ENCODE measurements around the gene RBPJ. TPM values are rescaled to one million over a fixed set of nuclear protein-coding genes. Genes with fewer than 3 reads are reported as not detected.

The RBPJ gene
- total RNA-seq, 4 donors from 2014 or later: 67.1 to 80.2 (median 76.5) TPM

DNA sequence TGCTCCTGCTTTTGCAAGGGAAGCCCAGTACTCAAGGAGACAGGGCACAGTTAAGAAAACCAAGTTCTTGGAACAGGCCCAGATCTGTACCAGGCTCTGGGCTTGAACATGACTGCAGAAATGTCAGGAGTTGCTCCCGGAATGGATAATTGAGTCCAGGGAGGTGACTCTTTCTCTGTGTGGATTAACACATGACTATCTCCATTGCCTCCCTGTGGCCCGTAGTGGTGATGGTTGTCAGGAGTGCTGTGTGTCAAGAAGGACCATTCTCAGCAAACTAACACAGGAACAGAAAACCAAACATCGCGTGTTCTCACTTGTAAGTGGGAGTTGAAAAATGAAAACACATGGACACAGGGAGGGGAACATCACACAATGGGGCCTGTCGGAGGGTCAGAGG lies 129.6 kb downstream of the RBPJ start:
- 52 to 71% methylated on average over 5 of the region's 5 CpGs for WGBS, 2 donors
- peaks cover 0 to 12% (median 0%) of the 10 kb centered on the region in 4 donors for H3K9me3 ChIP-seq
- no peak overlapping the region for H3K27ac ChIP-seq
- TF ChIP-seq POLR2A (IDR thresholded peaks at IDR 0.05) (no peak), EP300 (IDR thresholded peaks at IDR 0.05) (no peak)
- TF ChIP-seq, protein P1, sequence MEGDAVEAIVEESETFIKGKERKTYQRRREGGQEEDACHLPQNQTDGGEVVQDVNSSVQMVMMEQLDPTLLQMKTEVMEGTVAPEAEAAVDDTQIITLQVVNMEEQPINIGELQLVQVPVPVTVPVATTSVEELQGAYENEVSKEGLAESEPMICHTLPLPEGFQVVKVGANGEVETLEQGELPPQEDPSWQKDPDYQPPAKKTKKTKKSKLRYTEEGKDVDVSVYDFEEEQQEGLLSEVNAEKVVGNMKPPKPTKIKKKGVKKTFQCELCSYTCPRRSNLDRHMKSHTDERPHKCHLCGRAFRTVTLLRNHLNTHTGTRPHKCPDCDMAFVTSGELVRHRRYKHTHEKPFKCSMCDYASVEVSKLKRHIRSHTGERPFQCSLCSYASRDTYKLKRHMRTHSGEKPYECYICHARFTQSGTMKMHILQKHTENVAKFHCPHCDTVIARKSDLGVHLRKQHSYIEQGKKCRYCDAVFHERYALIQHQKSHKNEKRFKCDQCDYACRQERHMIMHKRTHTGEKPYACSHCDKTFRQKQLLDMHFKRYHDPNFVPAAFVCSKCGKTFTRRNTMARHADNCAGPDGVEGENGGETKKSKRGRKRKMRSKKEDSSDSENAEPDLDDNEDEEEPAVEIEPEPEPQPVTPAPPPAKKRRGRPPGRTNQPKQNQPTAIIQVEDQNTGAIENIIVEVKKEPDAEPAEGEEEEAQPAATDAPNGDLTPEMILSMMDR (IDR thresholded peaks at IDR 0.05): no peak
- no peaks in the 10 kb centered on the region for H3K27me3 ChIP-seq
- no peaks in the 10 kb centered on the region for H3K4me1 ChIP-seq
- H3K36me3 ChIP-seq: no peaks in the 10 kb centered on the region
- no peak for DNase-seq (ENCODE audit: low spot score in 2 of 2)
- no peak overlapping the region for H3K4me3 ChIP-seq

DNA sequence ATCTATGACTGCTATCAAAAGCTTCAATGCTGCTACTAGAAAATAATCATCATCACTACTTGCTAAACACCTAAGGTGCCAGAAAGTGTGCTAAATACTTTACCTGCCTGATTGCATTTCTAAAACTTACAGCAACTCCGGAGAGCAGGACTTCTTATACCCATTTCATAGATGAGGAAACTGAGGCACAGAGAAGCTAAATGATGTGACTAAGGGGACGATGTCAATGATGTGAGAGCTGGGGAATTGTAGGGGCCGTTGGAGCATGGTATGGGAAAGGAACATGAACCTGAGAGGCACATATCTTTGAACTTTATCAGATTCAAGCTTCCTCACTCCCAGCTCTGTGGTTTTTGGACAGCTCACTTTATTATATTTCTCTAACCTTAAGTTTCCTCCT lies 130.8 kb downstream of the RBPJ start:
- TF ChIP-seq POLR2A (IDR thresholded peaks at IDR 0.05): no peak
- TF ChIP-seq, protein P1 (IDR thresholded peaks at IDR 0.05): no peak
- no peak for TF ChIP-seq EP300 (IDR thresholded peaks at IDR 0.05)
- WGBS, 2 donors: 76 to 85% methylated on average over 3 of the region's 3 CpGs
- H3K27ac ChIP-seq: no peak overlapping the region
- no peak overlapping the region for H3K4me3 ChIP-seq
- H3K36me3 ChIP-seq: no peaks in the 10 kb centered on the region
- peaks cover 0 to 12% (median 0%) of the 10 kb centered on the region in 4 donors for H3K9me3 ChIP-seq
- no peaks in the 10 kb centered on the region for H3K4me1 ChIP-seq
- no peaks in the 10 kb centered on the region for H3K27me3 ChIP-seq
- no peak for DNase-seq (ENCODE audit: low spot score in 2 of 2)

DNA sequence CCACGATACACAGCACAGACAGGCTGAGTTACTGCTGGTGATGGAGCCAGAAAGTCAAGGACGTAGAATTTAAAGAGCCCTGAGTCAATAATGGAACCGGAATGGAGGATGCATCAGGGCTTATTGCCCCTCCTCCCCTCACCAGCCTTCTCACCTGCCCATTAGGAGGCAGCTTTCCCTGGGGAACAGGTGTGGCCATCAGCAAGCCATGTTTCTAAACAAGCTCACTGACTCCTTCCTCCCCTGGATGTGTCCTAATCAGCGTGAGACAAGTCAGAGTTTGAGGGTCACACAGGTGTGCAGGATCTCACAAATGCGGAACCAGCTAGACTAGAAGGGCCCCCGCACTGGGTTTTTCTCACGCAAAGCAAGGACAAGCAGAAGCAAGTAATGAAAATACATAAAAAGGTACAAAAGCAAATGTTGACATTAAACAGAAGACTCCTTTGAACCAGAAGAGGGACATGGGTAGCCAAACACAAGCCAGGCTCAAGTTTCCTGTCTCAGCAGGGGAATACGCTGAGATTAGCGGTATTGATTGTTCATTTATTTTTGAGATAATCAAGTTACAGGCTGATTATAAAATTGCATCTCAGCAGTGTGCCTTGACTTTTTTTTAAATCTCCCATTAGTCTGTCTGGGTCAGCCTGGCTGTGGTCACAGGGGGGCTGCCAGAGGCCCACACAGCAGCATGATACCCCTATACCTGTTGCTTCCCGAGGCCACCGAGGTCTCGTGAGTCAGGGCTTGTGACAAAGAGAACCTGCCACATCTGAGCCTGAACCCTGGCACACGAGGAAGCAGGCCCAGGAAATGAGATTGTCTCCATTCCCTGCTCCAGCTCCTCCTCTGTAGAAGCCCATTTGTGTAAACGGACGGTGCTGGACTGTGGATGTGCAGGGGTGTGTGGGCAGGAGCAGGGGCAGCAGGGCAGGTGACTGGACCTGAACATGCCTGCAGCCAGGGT lies 132.0 kb downstream of the RBPJ start:
- 71 to 76% methylated on average over 15 of the region's 15 CpGs for WGBS, 2 donors
- Histone ChIP-seq H3K27ac (no peak overlapping the region), H3K9me3 (peaks cover 0 to 12% (median 0%) of the 10 kb centered on the region in 4 donors), H3K4me1 (no peaks in the 10 kb centered on the region), H3K36me3 (no peaks in the 10 kb centered on the region), H3K4me3 (no peak overlapping the region), H3K27me3 (no peaks in the 10 kb centered on the region)
- no peak for DNase-seq (ENCODE audit: low spot score in 2 of 2)
- no peak for TF ChIP-seq EP300 (IDR thresholded peaks at IDR 0.05)
- TF ChIP-seq, protein P1 (IDR thresholded peaks at IDR 0.05): no peak
- no peak for TF ChIP-seq POLR2A (IDR thresholded peaks at IDR 0.05)

DNA sequence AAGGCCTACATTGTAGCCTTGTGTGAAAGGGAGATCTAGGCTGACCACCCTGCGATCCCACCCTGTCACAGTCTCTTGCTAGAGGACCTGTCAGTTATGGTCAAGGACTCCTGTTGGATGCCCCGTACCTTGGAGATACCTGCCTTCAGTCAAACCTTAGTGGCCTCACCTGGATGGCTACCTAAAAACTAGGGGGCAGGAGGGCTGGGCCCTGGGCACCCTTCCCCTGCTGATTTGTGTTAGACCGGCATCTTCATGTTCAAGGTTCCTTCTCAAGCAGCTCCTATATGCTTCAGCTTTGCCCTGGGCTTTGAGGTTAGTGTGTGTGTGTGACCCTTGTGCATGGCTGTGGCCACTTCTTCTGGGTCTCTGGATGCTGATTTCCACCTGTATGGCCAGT lies 134.1 kb downstream of the RBPJ start:
- Histone ChIP-seq H3K27me3 (no peaks in the 10 kb centered on the region), H3K4me1 (no peaks in the 10 kb centered on the region), H3K9me3 (peaks cover 0 to 12% (median 0%) of the 10 kb centered on the region in 4 donors), H3K4me3 (no peak overlapping the region), H3K36me3 (no peaks in the 10 kb centered on the region), H3K27ac (no peak overlapping the region)
- no peak for DNase-seq (ENCODE audit: low spot score in 2 of 2)
- TF ChIP-seq, protein P1 (IDR thresholded peaks at IDR 0.05): no peak
- TF ChIP-seq EP300 (IDR thresholded peaks at IDR 0.05): no peak
- TF ChIP-seq POLR2A (IDR thresholded peaks at IDR 0.05): no peak
- WGBS, 2 donors: 87 to 98% methylated on average over 3 of the region's 3 CpGs

DNA sequence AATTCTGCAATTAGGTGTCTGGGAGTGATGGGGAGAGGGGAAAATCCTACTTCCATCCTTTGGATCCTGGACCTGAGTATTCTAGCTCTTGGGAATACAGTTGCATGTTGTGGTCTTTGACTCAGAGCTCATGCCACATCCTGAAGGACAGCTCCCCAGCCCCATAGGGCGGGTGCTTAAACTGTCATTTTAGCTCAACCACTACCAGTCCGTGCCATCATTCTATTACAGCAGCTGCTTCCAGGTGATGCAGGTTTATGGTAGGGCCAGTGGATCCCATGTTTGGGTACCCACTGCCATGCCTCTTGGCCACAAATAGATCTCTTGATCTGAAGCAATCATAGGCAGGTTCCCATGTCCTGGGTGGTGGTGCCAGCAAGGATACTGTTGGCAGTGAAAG lies 134.8 kb downstream of the RBPJ start:
- H3K4me3 ChIP-seq: no peak overlapping the region
- peaks cover 0 to 12% (median 0%) of the 10 kb centered on the region in 4 donors for H3K9me3 ChIP-seq
- no peak for DNase-seq (ENCODE audit: low spot score in 2 of 2)
- no peaks in the 10 kb centered on the region for H3K36me3 ChIP-seq
- WGBS, 2 donors: 92 to 95% methylated on average over 2 of the region's 2 CpGs
- no peak overlapping the region for H3K27ac ChIP-seq
- TF ChIP-seq, protein P1 (IDR thresholded peaks at IDR 0.05): no peak
- TF ChIP-seq POLR2A (IDR thresholded peaks at IDR 0.05) (no peak), EP300 (IDR thresholded peaks at IDR 0.05) (no peak)
- H3K4me1 ChIP-seq: no peaks in the 10 kb centered on the region
- no peaks in the 10 kb centered on the region for H3K27me3 ChIP-seq

Measured in tibial nerve (tissue), 4 donors.